DMS53 treated with DMSO at 0.1 percent for 48 hours (cell line): ENCODE measurements around the gene C4orf50.
A peak's percentile ranks its signal among the peaks of the same experiment; 100 is the strongest.
"Not testable (repeated sequence)": the region's sequence is repeated elsewhere in the genome, so short reads cannot be mapped to it uniquely, and the experiment has no call there.

Experiments used
- DNase-seq: peaks from one replicate; lab custom pipeline; 2025; ENCODE audit not compliant: unreplicated experiment; lab: John Stamatoyannopoulos, UW

C4orf50 gene

GRCh38 chr4:5952975-5953951 is 65.0 kb downstream of the C4orf50 start:
- DNase-seq: no peak

DNA sequence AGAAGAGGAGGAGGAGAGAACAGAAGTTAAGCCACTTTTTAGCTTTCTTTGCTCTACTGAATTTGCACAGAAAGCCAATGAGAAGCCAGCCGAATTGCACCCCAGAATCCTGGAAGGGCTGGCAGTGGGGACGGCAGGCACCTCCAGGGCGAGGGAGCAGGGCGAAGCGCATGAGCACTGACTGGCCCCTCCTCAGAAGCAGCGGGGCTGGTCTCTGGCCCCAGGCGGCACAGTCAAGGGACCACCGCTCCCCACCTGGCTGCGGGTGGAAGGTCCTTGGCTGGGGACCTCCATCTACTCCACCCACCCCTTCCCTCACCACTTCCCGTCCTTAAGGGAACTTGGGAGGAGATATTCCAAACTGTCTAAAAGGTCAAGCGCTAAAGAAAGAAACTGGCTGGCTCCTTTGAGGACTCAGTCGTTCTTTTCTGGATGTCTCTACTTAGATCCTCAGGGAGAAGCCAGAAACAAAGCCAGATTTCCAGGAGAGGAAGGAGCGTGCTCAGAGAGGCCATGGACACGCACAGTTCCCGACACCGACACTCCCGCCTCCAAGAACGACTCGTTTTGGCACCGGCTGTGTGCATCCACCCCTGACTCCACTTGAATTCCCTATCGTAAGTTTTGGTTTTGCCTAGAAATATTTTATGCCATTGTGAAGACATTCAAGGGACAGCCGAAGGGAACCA is 65.8 kb downstream of the C4orf50 start:
- DNase-seq: no peak

GRCh38 chr4:5946653-5947052 is 71.6 kb downstream of the C4orf50 start:
- not testable (repeated sequence) for DNase-seq

DNA sequence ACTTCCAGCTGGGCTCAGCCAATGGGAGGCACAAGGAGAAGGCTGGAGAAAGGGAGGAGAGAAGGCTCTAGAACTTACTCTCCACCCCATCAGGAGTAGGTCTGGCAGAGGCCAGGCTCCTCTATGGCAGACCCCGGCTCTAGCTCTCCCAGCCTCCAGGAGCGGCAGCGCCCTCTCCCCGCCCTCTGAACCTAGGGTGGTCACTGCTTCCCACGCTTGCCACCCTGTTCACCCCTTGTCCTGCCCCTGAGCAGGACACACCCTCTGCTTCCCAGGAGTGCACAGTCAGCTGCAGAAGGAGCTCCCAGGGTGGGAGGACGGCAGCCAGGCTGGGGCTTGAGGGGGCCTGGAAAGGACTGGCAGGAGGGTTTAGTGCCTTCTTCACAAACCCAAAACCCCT is 72.3 kb downstream of the C4orf50 start:
- no peak for DNase-seq

GRCh38 chr4:5945171-5945570 is 73.1 kb downstream of the C4orf50 start:
- no peak for DNase-seq

- DNase-seq: no peak
Measured at GRCh38 chr4:5943561-5943960, 74.7 kb downstream of the C4orf50 start.

DNA sequence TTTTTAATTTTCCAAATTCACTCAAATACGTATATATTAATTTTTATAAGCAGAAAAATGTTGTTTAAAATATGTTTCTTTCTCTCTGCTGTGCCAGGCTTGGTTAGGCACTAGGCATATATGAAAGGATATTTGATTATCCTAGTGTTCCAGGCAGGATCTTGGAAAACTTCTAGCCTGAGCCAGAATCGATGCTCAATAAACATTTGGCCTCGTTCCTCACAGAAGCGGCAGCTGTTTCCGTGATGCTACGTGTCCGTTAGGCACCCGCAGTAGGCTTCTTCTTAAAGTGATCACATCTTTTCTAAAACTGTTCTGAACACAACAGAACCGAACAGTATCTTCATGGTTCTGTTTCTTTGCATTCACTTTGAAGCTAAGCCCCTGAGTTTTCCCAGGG is 75.3 kb downstream of the C4orf50 start:
- DNase-seq: no peak

GRCh38 chr4:5941601-5942000 is 76.6 kb downstream of the C4orf50 start:
- no peak for DNase-seq

- peak; percentile 99 for DNase-seq
Measured at GRCh38 chr4:5940470-5941203, 77.6 kb downstream of the C4orf50 start.

DNA sequence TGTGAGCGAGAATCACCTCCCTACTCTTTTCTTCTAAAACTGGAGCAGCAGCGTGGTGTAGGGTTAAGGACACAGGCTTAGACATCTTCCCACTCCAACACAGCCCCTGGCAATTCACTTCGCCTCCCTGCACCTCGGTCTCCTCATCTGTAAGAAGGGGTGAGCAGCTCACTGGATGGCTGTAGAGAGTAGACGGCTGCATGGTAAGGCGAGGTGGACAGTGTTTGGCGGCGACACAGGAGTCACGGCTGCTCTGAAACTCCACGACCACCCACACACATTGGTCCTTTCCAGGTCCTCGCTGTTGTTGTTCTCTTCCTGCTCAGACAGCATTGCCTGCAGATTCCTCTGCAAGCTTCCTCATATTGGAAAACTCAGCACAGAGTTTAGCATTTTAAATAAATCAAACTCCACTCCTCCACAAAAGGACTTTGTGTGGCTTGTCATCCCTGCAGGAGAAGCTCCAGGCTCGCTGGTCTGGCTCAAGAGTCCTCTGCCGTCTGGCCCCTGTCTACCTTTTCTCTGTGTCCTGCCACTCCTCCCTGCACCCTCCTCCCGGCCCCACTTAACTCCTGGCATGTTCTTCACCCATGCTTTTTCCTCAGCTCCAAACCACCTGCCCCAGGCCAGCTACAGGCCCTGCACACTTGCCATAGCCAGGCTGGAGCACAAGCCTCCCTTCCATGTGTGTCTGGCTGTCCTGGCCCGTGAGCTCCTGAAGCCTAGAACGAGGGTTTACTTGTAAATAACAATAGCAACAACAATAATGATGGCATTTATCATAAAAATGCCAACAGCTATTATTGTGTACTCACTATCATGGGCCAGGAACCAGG is 84.0 kb downstream of the C4orf50 start:
- DNase-seq: no peak

- no peak for DNase-seq
Measured at GRCh38 chr4:5933116-5933515, 85.1 kb downstream of the C4orf50 start.

- DNase-seq: peak; percentile 94
Measured at GRCh38 chr4:5932035-5932568, 86.1 kb downstream of the C4orf50 start.

DNA sequence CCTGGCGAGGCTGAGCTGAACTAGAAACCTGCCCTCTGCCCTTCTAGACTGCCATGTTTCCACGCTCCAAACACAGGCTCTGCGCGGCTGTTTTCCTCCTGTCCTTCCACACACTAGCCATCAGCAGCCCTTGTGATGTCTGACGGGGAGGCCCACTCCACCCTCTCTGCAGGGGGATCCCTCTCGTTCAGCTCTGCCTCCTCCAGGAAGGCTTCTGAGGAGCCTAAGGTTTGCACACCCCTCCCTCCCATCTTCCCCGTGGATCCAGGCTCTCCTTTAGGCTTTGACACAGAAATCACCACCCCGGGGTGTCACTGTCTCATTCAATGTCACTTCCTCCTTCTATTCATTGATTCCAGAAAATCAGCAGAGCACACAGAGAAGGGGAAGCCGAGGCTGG is 86.7 kb downstream of the C4orf50 start:
- peak; percentile 59 for DNase-seq

- DNase-seq: no peak
Measured at GRCh38 chr4:5930876-5931275, 87.4 kb downstream of the C4orf50 start.

GRCh38 chr4:5930456-5930855 is 87.8 kb downstream of the C4orf50 start:
- DNase-seq: no peak

DNA sequence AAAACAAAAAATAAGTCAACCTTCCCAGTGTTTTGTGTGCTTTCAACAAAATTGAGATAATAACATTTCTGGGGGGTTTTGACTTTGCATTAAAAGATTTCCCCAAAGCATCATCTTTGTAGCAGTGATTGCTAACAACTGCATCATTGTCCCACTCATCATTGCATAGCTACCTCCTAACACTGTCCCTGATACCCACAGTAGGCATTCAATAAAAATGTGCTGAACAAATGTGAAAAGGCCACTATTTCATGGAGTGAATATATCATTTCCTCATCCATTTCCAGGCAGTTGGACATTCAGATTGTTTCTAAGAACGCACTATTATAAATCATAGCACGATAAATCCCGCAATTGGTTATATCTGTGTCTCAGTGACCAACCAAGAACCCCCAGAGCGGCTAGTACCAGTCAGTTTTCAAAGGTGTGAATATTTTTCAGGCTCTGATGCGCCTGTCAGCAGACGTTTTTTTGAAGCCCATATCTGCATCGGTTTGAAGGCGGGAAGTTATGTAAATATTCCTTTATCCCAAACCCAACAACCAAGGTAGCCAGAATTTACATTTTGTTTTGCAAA is 89.3 kb downstream of the C4orf50 start:
- no peak for DNase-seq

GRCh38 chr4:5928274-5928673 is 90.0 kb downstream of the C4orf50 start:
- DNase-seq: peak; percentile 97

GRCh38 chr4:5927747-5928146 is 90.5 kb downstream of the C4orf50 start:
- DNase-seq: peak; percentile 75

- no peak for DNase-seq
Measured at GRCh38 chr4:5927116-5927515, 91.1 kb downstream of the C4orf50 start.

- no peak for DNase-seq
Measured at GRCh38 chr4:5926598-5926997, 91.6 kb downstream of the C4orf50 start.
